ENCODE measurements around the gene USP22.

- TF ChIP-seq YY1 (IDR thresholded peaks at IDR 0.05; ENCODE audit: insufficient read depth, insufficient read length) (no peak), SUZ12 (IDR thresholded peaks at IDR 0.05; ENCODE audit: extremely low read depth, insufficient read depth, insufficient read length) (no peak), ZNF274 (IDR thresholded peaks at IDR 0.05; ENCODE audit: low read depth, low read length) (no peak)
Observed at GRCh38 chr17:20991276-20992037, 51.4 kb downstream of the USP22 start.

Measured in NT2/D1 (cell line).